ENCODE results near the gene ABLIM3.

Gene ABLIM3

DNA sequence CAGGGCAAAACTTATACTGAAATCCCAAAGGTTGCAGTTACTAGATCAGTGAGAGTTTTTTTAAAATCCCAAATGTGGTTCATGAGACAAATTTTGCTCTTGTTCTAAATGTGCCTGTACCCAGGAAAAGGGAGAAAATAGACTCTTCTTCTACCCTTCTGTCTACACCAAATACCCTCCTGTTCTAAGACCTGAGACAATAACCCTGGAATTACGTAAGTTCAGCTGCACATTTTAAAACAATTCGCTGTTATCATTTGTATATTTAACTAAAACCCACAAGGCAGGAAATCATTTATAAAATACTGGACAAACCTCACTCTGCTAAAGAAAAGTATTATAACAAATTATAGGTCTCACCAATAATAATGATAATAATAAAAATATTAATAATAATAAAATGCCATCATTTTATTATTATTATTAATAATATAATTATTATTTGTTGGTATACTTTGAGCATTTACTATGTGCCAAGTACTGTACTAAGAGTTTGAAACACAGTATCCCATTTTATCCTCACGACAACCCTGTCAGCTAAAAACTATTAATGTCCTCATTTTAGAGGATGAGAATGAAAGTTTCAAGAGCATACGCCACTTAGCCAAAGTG is 80.5 kb downstream of the ABLIM3 start:
- TF ChIP-seq, protein P1, sequence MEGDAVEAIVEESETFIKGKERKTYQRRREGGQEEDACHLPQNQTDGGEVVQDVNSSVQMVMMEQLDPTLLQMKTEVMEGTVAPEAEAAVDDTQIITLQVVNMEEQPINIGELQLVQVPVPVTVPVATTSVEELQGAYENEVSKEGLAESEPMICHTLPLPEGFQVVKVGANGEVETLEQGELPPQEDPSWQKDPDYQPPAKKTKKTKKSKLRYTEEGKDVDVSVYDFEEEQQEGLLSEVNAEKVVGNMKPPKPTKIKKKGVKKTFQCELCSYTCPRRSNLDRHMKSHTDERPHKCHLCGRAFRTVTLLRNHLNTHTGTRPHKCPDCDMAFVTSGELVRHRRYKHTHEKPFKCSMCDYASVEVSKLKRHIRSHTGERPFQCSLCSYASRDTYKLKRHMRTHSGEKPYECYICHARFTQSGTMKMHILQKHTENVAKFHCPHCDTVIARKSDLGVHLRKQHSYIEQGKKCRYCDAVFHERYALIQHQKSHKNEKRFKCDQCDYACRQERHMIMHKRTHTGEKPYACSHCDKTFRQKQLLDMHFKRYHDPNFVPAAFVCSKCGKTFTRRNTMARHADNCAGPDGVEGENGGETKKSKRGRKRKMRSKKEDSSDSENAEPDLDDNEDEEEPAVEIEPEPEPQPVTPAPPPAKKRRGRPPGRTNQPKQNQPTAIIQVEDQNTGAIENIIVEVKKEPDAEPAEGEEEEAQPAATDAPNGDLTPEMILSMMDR (IDR thresholded peaks at IDR 0.05; ENCODE audit: poor library complexity, severe bottlenecking): no peak
- peaks cover 18% of the 10 kb centered on the region; the same call in 1 of the 2 replicates for H3K36me3 ChIP-seq (ENCODE audit: low read depth)
- no peak overlapping the region for H3K27ac ChIP-seq (ENCODE audit: poor library complexity, severe bottlenecking)
- no peak for DNase-seq (ENCODE audit: low spot score)
- H3K4me3 ChIP-seq (ENCODE audit: severe bottlenecking): no peak overlapping the region
- peaks cover 2% of the 10 kb centered on the region for H3K4me1 ChIP-seq (ENCODE audit: insufficient read depth, poor library complexity, severe bottlenecking)
- no peaks in the 10 kb centered on the region for H3K27me3 ChIP-seq (ENCODE audit: insufficient read depth, poor library complexity, severe bottlenecking)
- no peak for ATAC-seq (ENCODE audit: low read depth)
- H3K9me3 ChIP-seq (ENCODE audit: severe bottlenecking): no peaks in the 10 kb centered on the region

DNA sequence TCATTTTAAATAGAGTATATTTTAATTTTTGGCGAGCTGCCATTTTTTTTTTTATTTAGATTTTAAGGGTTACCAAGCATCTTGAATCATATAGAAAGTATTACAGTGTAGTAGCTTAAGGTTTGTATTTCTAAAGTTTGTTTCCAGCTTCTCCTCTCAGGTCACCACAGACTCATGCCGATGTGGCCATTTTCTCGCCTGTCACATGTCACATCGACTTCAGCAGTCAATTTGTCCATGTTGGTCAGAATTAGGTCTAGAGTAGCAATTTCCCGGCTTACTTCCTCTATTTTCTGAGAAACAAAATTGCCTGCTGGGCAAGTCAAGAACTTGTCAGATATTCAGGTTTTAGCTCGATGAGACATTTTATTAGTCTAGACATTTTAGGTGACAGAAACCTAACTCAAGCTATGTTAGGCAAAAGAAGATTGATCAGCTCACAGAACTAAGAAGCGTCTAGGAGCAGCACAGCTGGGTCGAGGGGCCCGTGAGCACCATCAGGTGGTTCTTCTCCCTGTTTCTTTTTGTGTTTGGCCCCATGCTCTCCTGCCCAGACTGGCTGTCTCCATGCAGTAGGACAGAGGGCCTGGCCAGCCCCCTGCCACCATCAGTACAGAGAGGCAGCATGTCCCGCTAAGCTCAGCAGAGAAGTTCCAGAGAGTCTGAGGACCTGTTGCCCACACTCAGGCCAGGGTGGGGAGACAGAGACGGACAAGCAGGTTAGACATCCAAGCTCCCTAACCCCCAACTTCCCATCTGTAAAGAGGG is 82.0 kb downstream of the ABLIM3 start:
- Histone ChIP-seq H3K9me3 (ENCODE audit: severe bottlenecking) (no peaks in the 10 kb centered on the region), H3K4me1 (ENCODE audit: insufficient read depth, poor library complexity, severe bottlenecking) (peaks cover 15% of the 10 kb centered on the region), H3K27ac (ENCODE audit: poor library complexity, severe bottlenecking) (no peak overlapping the region), H3K4me3 (ENCODE audit: severe bottlenecking) (no peak overlapping the region), H3K27me3 (ENCODE audit: insufficient read depth, poor library complexity, severe bottlenecking) (no peaks in the 10 kb centered on the region), H3K36me3 (ENCODE audit: low read depth) (peaks cover 7% of the 10 kb centered on the region; the same call in 1 of the 2 replicates)
- DNase-seq (ENCODE audit: low spot score) (no peak), ATAC-seq (ENCODE audit: low read depth) (no peak)
- TF ChIP-seq, protein P1 (IDR thresholded peaks at IDR 0.05; ENCODE audit: poor library complexity, severe bottlenecking): no peak

DNA sequence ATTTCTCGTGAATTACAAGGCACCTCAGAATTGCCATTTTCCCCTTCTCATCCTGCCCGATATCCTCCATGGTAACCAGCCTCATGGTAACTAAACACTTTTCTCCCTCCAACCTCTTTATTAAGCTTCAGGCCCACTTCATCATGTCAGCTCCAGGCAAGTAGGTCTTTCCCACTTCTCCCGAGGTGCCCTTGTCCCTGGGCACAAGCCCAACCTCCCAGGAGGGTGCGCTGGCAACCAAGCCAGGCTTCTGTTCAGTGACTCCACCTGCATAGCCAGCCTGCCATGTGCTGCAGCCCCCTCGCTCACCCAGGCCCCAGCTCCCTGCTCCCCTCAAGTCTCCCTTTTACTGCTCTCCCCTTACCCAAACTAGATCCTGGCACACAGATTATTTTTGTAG is 83.0 kb downstream of the ABLIM3 start:
- TF ChIP-seq, protein P1 (IDR thresholded peaks at IDR 0.05; ENCODE audit: poor library complexity, severe bottlenecking): no peak
- ATAC-seq (ENCODE audit: low read depth): no peak
- Histone ChIP-seq H3K27ac (ENCODE audit: poor library complexity, severe bottlenecking) (no peak overlapping the region), H3K36me3 (ENCODE audit: low read depth) (peaks cover 7% of the 10 kb centered on the region; the same call in 1 of the 2 replicates), H3K4me3 (ENCODE audit: severe bottlenecking) (no peak overlapping the region), H3K27me3 (ENCODE audit: insufficient read depth, poor library complexity, severe bottlenecking) (no peaks in the 10 kb centered on the region), H3K4me1 (ENCODE audit: insufficient read depth, poor library complexity, severe bottlenecking) (peaks cover 25% of the 10 kb centered on the region), H3K9me3 (ENCODE audit: severe bottlenecking) (no peaks in the 10 kb centered on the region)
- no peak for DNase-seq (ENCODE audit: low spot score)

DNA sequence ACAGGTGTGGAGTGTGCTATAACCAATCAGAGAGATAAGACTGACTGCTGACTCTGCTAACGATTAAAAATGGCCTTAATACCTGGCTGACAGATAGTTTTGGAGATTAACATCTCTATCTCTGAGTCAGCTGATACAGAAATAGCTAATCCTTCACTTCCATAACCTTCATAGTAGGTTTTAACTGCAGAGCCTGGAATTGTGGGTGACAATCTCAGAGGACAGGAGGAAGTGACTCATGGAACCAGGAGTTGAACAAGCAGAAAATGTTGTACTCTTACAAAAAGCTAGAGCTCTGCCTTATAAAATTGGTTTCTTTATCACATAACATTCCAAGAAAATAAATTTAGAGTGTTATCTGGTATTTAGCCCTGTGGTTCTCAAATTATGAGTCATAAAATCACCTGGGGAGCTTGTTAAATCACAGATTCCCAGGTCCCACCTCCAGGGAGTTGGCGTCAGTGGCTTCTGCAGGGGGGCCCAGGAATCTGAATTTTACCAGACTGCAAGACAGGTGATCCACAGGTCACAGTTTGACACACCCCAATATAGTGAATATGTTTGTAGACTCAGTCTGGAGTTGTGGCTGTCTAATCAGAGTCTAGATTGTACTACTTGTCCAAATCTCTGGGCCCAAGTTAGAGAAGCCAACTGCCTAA is 86.0 kb downstream of the ABLIM3 start:
- Histone ChIP-seq H3K4me1 (ENCODE audit: insufficient read depth, poor library complexity, severe bottlenecking) (peaks cover 25% of the 10 kb centered on the region), H3K27me3 (ENCODE audit: insufficient read depth, poor library complexity, severe bottlenecking) (no peaks in the 10 kb centered on the region), H3K27ac (ENCODE audit: poor library complexity, severe bottlenecking) (peak overlapping the region; percentile 64), H3K36me3 (ENCODE audit: low read depth) (0 out of 2 replicates have a peak, but pooled peaks cover 3% of the 10 kb centered on the region), H3K9me3 (ENCODE audit: severe bottlenecking) (no peaks in the 10 kb centered on the region), H3K4me3 (ENCODE audit: severe bottlenecking) (no peak overlapping the region)
- TF ChIP-seq, protein P1 (IDR thresholded peaks at IDR 0.05; ENCODE audit: poor library complexity, severe bottlenecking): no peak
- ATAC-seq (ENCODE audit: low read depth) (peak; percentile 75), DNase-seq (ENCODE audit: low spot score) (no peak)
